Stimulated activated CD8-positive, alpha-beta memory T cell treated with anti-CD3 and anti-CD28 coated beads, Interleukin-2, amount 100 ng/mL, for 48 hours (primary cell): Measurements from ENCODE around the gene LYZ.

ENCODE experiments used
- DNase-seq, 2 donors: peaks; one replicate each; pipeline ENCODE4 v3.0.0-alpha.2; 2020; ENCODE audit warnings: low read depth in 2 of 2

LYZ gene

GRCh38 chr12:69386921-69387320 is 38.7 kb downstream of the LYZ start:
- DNase-seq = no peak

- no peak for DNase-seq
Measured at GRCh38 chr12:69388371-69388770, 40.2 kb downstream of the LYZ start.

GRCh38 chr12:69389831-69390230 is 41.6 kb downstream of the LYZ start:
- DNase-seq = no peak

- DNase-seq = no peak
Measured at GRCh38 chr12:69392179-69392928, 44.2 kb downstream of the LYZ start.

GRCh38 chr12:69396041-69396440 is 47.9 kb downstream of the LYZ start:
- DNase-seq = no peak

GRCh38 chr12:69396963-69397362 is 48.8 kb downstream of the LYZ start:
- no peak for DNase-seq

GRCh38 chr12:69397978-69398377 is 49.8 kb downstream of the LYZ start:
- DNase-seq = no peak

- DNase-seq = no peak
Measured at GRCh38 chr12:69401940-69402339, 53.8 kb downstream of the LYZ start.
